Stimulated activated CD4-positive, alpha-beta T cell treated with anti-CD3 and anti-CD28 coated beads, Interleukin-2, amount 100 ng/mL, for 48 hours (primary cell): Measurements from ENCODE around the gene MXRA8.
"Not testable (repeated sequence)": the region's sequence is repeated elsewhere in the genome, so short reads cannot be mapped to it uniquely, and the experiment has no call there.

Experiments used
- DNase-seq, 2 donors: peaks; one replicate each; pipeline ENCODE4 v3.0.0-alpha.2; 2020

MXRA8 gene

DNA sequence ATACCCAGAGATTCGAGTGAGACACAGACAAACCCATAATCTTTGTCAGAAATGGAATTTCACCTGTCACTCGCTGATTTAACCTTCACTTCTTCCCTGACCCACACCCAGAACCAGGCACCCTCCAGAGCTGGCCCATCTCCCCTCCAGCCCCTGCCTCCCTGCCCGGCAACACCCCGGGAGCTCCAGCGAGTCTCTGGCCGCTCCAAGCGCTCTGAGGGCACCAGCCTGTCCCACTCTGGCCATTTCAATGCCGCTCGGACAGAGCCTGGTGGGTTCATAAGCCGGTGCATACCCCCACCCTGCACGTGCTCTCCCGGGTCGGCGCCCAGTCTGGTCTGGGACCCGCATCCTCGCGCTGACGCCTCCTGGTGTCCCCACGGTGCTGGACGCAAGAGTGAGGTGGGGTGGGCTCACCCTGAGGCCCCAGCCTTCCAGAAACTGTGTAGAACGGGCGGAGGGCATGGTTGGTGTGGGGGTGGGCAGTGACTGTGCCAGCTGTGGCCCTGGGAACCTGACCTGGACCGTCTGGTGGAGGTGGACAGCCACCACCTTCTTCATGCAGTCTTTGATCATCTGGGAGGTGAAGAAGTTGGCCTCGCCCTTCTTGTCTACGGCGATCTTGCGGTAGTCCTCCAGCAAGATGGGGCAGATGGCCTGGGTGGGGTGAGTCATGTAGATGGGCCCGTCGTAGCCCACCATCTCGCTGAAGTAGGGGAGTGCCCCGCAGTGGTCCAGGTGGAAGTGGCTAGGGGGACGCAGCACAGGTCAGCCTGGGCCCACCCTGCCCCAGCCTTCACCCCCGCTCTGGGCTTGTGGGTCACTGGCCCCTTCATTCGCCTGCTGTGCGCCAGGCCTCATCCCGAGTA is 39.3 kb downstream of the MXRA8 start:
- no peak for DNase-seq

DNA sequence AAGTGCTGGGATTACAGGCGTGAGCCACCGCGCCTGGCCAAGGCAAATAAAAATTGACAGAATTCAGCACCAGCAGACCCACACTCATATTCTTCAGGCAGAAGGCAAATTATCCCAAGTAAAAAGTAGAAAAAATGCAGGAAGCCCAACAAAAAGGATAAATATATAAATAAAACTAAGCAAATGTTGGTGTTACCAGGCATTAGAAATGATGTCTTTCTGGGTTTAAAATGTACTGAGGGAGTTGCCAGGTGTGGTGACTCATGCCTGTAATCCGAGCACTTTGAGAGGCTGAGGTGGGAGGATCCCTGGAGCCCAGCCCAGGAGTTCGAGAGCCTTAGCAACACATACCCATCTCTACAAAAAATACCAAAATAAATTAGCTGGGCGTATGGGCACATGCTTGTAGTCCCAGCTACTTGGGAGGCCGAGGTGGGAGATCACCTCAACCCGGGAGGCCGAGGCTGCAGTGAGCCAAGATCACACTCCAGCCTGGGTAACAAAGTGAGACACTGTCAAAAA is 40.2 kb downstream of the MXRA8 start:
- no peak for DNase-seq

DNA sequence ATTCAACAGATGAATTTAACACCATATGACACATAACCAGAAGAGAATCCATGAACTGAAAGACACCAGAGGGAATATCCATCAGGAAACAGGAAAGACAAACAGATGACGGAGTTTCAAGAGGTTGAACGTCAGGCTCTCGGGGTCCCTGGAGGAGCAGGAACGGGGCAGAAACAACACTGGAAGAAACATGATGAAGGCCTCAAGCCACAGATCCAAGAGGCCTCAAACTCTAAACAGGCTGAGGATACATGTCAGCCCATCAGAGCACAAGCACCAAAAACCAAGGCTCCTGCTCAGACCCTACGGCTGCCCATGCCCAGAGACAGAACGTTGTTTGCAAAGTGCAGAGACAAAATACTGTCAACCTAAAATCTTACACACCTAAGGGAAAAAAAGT is 40.9 kb downstream of the MXRA8 start:
- DNase-seq: no peak

DNA sequence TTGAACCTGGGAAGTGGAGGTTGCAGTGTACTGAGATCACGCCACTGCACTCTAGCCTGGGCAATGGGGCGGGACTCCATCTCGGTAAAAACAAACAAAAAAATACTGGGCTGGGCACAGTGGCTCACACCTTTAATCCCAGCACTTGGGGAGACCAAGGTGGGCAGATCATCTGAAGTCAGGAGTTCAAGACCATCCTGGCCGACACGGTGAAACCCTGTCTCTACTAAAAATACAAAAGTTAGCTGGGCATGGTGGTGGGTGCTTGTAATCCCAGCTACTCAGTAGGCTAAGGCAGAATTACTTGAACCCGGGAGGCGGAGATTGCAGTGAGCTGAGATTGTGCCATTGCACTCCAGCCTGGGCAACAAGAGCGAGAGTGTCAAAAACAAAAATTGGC is 42.2 kb downstream of the MXRA8 start:
- DNase-seq: not testable (repeated sequence)

DNA sequence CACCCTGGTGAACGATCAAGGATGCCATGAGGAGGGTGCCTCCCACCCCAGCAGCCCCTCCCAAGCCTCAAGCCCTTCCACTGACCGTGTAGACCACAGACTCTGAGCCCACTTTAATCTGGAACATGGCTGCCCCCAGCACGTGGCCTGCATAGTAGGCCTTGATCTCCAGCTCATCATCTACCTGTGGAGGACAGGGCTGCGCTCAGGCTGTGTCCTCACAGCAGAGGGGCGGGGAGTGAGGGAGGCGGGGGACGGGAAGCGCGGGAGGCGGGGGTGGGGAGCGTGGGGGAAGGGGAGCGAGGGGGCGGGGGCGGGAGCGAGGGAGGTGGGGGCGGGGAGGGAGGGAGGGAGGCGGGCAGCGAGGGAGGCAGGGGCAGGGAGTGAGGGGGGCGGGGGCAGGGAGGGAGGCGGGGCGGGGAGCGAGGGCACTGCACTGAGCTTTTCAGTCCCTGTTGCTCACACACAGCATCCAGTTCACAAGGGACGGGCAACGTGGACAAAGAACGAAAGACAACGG is 42.9 kb downstream of the MXRA8 start:
- DNase-seq: no peak

DNA sequence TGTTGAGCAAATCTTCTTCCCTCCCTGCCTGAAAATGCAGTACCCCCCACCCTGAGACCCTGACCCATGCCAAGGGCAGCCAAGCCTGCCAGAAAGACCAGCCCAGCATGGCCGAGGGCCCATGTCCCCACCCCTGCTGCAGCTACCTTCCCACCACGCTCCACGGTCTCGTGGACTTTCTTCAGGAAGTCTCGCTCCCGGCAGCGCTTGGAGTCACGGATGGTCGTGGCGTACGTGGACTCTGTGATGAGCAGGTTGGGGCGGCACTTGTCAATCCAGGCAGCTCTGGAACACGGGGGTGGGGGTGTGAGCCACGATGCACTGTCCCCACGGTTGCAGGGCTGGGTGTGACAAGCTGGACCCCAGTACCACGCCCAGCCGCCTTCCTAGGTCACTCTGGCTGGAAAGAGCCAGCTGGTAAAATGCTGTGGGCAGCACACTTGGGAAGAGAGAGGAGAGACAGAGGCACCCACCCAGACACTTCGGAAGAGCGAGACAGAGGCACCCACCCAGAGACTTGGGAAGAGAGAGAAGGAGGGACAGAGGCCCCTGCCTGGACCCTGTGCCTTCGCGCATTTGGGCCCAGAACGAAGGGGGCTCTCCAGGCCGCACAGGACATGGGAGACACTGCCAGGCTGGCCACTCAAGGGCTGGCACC is 43.5 kb downstream of the MXRA8 start:
- DNase-seq: no peak

DNA sequence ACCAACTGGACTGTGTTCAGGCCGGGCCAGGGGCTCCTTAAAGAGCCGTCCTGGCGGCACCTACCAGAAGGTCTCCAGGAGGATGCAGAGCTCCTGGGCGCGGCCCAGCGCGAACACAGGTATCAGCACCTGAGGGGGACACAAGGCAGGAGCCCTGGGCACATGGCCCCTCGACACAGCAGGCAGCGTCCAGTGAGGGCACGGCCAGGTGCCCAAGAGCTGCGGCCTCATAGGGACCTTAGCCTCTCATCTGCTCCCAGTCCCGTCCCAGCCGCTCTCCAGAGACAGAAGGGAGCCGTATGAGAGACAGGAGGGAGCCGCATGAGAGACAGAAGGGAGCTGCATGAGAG is 44.1 kb downstream of the MXRA8 start:
- DNase-seq: no peak

DNA sequence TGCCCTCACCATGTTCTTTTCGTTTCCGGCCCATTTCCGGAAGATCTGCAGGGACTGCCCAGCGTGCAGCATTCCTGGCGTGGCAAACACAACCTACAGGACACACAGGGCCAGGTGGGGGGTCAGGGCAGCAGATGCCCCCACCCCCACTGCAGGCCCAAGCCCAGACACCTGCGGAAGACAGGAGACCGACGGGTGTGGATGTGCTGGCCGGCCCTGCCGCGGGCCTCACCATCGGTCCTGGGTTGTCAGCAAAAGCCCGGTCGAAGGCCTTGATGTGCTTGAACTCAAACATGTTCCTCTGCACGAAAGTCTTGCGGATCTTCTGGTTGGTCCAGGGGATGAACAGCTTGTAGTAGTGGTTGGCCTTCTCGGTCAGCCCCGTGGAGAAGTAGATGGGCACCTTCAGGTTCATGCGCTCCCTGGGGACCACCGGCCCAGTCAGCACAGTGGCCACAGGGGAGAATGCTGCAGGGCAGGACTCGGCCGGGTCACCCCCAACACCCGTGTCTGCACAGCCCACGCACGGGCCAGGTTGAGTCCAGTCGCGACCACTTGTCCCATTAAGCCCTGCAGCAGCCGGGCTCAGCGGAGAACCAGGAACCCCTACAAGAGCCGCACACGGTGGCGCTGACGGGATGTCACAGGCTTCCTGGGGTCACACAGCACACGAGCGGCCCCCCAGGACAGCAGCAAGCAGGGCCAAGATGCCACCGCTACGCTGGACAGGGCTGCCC is 44.7 kb downstream of the MXRA8 start:
- no peak for DNase-seq

DNA sequence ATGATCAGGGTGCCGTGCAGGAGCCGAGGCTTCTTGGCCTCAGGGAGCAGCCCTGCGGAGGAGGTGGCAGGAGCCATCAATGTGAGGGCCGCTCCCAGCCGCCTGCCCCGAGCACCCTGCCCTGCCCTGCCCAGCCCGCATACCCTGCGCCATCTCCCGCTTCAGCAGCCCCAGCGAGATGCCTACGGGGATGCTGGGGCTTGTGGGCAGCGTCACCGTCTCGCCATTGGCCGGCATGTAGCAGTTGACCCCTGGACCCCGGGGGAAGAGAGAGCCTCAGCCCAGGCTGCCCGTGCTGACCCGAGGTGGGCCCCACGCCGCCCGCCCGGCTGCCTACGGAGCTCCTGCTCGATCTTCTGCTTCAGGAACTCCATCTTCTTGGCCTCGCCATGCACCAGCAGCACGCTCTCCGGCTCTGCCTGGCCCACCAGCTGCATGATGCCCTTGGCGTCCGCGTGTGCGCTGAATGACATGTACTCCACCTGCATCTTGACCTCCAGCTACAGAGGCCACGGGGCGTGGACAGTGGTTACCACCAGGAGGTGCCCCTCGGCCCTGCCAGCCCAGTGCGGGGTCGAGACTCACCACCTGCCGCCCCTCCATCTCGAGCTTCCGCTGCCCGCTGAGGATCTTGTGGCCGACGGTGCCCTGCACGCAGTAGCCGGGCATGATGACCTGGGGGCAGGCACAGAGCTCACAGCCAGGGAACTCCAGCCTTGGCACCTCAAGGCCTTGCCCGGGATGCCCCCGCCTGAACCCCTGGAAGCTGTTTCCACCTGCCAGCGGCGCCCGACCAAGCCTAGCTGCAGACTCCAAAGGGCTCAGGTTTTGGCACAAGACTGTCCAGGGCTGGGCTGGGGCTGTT is 45.7 kb downstream of the MXRA8 start:
- no peak for DNase-seq

DNA sequence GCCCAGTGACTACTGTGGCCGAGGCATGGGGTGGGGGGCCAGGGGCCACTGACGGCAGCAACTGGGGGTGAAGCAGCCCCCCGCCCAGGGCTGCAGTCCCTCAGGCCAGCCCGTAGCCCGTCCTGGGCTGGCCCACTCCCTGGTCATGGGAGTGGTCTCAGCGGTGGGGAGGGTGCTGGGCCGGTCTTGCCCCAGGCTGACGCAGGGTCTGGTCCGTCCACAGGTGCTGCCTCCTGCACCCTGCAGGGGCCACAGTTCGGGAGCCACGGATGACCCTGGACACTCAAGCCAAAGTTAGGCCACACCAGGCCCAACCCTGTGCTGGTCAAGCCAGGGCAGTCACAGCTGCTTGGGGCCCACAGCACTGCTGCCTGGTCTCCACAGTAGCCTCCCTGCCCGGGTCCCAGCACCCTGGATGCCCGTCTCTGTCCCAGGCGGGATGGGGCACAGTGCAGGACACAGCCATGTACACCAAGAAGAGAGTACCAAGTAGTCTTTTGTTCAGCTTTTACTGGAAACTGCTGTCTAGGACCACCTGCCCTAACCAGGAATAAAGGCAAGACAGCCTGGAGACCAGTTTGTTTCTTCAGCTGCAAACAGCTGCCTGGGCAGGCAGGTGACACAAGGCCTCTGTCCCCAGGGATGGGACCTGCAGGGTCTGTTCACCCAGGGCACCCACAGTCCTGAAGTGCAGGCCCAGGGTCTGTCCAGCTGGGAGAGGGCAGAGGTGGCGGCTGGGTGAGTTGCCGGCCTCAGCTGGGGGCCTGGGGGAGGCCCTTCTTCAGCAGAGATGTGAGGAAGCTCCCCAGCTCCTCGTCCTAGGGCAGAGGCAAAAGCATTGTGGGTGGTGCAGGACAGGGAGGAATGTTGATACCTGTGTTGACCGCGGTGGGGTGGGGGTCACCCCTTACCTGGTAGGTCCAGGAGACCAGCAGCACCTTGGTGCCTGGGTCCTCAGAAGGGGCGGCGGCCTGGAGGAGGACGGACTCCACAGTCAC is 46.9 kb downstream of the MXRA8 start:
- no peak for DNase-seq

DNA sequence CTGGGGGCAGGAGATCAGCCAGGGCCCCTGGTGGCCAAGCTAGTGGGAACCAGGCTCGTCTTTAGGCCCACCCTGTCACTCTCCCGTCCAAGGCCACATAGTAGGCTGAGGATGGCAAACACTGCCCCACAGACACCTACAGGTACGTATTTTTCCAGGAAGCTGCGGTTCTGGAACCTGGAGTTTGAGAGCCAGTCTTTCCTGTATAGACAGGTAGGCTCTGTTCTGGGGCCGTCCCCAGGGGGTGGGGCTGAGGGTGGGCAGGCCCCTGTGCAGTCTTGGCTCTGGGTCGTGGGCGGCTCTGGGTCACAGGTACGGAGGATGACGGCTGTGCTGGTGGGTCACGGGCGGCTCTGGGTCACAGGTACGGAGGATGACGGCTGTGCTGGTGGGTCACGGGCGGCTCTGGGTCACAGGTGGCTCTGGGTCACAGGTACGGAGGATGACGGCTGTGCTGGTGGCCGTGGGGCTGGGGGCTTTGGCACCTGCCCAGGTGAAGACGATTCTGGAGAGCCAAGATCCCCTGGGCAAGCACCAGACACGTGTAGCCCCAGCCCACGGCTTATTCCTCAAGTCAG is 47.8 kb downstream of the MXRA8 start:
- DNase-seq: no peak

DNA sequence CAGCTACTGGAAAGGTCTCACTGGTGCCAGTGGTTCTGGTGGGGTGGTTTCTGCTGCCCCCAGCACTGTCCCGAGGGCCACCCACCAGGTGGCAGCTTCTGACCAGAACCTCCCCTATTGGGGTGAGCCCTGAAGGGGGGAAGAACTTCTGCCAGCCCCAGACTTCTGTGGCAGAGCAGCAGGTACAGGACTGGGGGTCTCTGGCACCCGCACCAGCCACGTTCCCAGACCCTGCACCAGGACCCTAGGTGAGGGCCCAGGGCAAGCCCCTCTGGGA is 48.3 kb downstream of the MXRA8 start:
- no peak for DNase-seq

DNA sequence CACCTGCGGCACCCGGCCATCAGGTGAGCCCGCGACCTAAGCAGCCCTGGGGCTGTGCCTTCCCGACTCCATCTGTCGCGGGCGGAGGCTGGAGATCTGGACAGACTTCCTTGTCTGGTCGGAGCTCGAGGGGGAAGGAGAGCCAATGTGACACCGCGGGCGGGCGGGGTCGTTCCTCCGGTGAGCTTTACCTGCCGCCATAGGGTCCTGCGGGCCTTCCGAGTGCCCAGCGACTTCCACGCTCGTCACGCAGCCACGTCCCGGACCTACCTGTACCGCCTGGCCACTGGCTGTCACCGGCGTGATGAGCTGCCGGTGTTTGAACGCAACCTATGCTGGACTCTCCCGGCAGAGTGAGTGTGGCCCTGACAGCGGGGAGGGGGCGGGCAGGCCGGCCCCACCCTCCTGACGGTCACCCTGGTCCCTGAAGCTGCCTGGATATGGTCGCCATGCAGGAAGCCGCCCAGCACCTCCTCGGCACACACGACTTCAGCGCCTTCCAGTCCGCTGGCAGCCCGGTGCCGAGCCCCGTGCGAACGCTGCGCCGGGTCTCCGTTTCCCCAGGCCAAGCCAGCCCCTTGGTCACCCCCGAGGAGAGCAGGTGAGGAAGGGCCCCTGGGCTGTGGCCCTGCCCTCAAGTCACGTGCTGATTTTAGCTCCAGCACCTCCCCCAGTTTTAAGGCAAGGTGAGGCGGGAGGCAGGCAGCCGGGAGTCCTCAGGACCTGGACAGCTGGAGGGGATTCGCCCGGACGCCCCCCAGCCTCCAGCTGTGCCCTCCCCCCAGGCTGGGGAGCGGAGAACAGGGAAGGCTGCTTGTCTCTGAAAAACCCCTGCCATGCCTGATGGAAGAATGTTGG is 48.9 kb downstream of the MXRA8 start:
- DNase-seq: no peak

DNA sequence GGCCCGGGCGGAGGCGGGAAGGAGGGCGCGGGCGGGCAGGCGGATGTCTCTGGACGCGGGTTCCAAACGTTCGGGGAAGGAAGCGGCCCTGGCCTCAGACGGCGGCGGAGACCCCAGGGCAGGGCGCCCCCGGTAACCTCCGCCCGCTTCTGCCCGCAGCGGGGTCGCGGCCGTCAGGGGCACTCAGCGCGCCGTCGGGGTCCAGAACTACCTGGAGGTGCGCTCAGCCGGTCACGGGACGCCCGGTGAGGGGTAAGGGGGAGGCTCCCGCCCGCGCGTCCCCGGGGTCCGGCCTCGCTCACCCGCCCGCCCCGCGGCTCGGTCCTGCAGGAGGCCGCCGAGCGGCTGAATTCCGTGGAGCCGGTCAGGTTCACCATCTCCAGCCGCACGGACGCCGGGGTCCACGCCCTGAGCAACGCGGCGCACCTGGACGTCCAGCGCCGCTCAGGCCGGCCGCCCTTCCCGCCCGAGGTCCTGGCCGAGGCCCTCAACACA is 49.6 kb downstream of the MXRA8 start:
- no peak for DNase-seq

DNA sequence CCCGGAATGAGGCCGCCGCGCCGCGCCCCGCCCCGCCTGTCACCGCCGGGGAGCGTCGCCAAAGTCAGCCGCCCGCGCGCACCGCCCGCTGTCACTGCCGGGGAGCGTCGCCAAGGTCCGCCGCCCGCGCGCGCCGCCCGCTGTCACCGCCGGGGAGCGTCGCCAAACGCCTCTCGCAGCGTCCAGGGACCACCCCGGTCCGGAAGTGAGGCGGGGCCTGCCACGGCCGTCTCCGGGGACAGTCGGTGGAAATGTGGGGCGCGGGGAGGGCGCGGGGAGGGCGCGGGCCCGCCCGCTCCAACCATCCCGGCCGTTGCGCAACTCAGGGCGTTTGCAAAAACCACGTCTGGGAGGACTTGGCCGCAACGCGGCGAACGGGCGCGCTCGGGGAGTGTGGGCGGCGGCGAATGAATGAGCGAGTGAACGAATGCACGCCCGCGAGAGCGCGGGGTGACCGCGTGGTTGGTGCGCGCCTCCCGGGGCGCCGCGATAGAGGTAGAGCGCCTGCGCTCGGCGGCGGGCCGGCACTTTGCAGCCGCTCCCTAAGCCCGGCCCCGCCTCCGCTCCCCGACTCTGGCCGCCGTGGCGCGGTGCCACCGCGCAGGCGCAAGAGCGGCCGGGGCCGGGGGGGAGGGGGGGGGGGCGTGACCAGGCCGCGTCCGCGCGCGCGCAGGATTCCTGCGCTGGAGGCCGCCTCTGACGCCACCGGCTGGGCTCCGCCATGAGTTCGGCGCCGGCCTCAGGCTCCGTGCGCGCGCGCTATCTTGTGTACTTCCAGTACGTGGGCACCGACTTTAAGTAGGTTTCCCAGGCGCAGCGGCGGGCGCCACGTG is 50.2 kb downstream of the MXRA8 start, which contains the start of the genes ACAP3 and PUSL1:
ACAP3 (minus strand) TSS at position 8 of the 833 bp plus-strand sequence. CDS start 115 bp downstream, outside the sequence.
PUSL1 (plus strand) TSS at position 675 of the 833 bp plus-strand sequence; CDS start at position 722, 47 bp downstream.
- DNase-seq: peak; percentile 77 to 88

DNA sequence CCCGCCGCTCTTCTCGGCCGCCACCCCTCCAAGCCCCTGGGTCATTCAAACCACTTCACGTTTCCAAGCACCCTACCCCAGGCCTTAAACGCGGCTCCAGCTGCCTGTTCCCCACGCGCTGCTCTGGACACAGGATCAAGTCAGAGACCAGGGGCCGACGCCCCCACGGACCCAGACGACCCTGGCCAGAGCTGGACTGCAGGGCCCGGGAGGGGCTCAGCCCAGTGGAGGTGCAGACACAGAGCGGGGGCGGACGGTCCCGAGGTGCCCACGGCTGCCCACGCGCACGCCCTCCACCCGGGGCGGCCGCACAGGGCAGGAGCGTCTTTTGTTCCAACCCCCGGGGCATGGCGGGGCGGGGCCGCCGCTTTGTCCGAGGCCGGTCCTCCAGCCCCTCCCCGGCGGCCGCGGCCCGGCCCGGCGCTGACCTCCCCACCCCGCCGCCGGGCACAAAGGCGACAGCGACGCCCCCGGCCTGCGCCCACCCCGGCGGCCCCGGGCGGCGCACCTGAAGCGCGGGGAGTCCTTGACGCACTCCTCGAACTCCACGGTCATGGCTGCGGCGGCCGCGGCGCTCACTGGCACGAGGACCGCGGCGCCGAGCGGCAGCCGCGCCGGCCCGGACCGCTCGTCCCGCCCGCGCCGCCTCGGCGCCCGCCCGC is 51.0 kb downstream of the MXRA8 start:
- DNase-seq: no peak

DNA sequence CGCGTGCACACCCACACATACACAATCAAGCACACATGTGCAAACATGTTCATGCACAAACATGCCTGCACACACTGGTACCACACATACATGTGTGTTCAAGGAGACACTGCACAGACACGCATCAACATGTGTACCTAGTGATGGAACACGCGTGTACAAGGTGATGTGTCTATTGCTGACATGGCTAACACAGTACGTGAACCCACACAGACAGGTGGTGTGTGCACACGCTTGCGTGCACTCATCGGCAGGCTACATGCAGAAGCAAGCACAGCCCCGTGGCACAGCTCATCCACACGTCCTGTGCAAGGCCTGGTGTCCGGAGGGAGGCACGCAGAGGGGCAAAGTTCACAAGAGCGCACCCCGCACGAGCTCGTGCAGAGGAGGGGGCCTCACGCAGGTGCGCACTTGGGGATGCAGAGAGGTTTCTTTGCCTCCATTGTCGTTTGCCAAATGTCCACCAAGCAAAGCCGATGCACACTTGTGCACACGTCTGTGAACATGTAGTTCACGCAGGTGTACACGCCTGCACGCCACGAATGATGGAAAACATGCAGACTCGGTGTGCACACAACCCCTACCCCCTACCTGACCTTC is 51.6 kb downstream of the MXRA8 start:
- no peak for DNase-seq
